ENCODE results near the gene RBM45.

Gene RBM45

GRCh38 chr2:178159966-178160365 lies 47.7 kb downstream of the RBM45 start:
- DNase-seq (ENCODE audit: low read depth in 2 of 2): no peak

GRCh38 chr2:178160601-178161000 lies 48.4 kb downstream of the RBM45 start:
- no peak for DNase-seq (ENCODE audit: low read depth in 2 of 2)

- no peak for DNase-seq (ENCODE audit: low read depth in 2 of 2)
Observed at GRCh38 chr2:178163395-178163794, 51.2 kb downstream of the RBM45 start.

- DNase-seq (ENCODE audit: low read depth in 2 of 2): no peak
Observed at GRCh38 chr2:178163911-178164310, 51.7 kb downstream of the RBM45 start.

GRCh38 chr2:178173657-178174056 lies 61.4 kb downstream of the RBM45 start:
- no peak for DNase-seq (ENCODE audit: low read depth in 2 of 2)

GRCh38 chr2:178177066-178177679 lies 64.9 kb downstream of the RBM45 start:
- DNase-seq (ENCODE audit: low read depth in 2 of 2): no peak
